Mucosa of gallbladder (tissue), 1 donor: ENCODE data around the gene ZNF570. TPM values are rescaled to one million over a fixed set of nuclear protein-coding genes. Genes with fewer than 3 reads are reported as not detected.

Experiments used
- DNase-seq: peaks from one replicate; pipeline ENCODE4 v3.0.0-alpha.2; 2020; ENCODE audit warnings: low spot score
- total RNA-seq: library from RNA; stranded (reverse); gene quantifications from one replicate; pipeline ENCODE4 v1.2.1, GENCODE V29; 2021
- donor health status: DM: no; HTN: no; CAD: no.

ZNF570 gene
- total RNA-seq, result 7.7 TPM

DNA sequence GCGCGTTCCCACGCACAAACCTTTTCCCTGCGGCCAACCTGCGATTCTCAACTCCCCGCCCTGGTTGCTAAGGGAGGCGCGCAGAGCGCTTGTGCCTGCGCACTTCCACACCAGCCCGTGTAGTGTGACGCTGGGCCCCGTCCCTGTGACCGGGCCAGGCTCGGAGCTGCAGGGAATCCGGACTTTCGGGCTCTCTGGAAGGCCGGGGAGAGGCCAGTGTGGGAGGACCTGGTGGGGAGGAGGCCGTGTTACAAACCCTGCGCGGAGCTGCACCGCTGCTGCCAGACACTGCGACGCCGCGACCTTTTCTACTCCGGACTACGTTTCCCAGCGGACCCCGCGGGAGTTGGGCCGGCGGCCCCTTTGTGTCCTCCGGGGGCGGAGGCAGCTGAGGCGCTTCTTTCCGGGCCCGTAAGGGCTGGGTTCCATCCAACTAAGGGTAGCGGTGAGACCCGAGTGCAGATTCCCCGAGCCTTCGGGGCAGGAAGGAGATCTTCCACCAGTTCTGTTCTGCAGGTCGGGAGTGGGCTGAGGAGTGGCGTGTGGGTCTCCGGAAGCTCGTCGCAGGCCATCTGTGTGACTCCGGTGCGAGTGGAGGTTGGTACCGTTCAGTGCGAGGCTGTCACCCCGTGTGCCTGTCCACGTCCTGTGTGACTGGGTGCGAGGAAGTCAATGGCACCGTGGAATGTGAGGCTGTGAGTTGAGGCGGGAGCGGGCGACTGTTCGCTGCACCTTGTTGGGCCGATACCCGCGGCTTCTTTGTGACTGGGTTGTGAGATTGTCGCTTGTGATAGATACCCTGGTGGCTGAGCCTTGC, at the start of gene ZNF570:
TSS of gene ZNF570 (plus strand) at position 396 of the 817 bp plus-strand sequence. CDS start 999 bp downstream, outside the sequence.
- DNase-seq, result peak; percentile 90

DNA sequence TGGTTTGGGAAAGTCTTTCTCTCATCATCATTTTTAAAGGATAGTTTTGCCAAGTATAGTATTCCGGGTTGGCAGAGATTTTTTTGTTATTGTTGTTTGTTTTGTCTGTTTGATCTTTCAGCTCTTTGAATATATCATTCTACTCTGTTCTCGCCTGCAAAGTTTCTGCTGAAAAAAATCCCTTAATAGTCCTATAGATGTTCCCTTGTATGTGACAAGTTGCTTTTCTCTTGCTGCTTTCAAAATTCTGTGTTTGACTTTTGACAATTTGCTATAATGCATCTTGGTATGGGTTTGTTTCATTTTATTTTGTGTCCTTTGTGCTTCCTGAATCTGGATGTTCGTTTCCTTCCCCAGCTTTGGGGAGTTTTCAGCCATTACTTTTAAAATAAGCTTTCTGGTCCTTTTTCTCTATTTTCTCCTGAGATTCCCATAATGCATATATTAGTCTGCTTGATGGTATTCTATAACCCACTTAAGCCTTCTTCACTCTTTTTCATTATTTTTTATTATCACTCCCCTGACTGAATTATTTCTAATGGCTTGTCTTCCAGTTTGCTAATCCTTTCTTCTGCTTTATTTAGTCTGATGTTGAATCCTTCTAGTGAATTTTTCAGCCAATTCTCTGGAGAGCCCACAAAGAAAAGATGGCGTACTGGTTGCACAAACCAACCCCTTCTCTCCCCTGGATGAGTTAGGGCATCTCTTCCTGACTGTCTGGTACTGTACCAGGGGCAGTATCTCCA, 16.5 kb upstream of the ZNF570 start:
- no peak for DNase-seq

DNA sequence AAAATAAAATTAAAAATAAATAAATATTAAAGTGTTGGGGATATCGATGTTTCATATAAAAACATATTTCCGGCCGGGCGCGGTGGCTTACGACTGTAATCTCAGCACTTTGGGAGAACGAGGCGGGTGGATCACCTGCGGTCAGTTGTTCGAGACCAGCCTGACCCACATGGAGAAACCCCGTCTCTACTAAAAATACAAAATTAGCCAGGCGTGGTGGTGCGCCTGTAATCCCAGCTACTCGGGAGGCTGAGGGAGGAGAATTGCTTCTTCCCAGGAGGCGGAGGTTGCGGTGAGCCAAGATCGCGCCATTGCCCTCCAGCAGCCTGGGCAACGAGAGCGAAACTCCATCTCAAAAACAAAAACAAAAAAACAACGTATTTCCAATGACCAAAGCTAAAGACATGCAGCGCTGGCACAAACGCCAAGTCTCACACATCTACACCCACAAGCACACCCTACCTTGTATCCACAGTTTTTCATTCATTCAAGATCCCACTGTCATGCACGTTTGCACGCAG, 2.8 kb upstream of the ZNF570 start:
- DNase-seq, result no peak

DNA sequence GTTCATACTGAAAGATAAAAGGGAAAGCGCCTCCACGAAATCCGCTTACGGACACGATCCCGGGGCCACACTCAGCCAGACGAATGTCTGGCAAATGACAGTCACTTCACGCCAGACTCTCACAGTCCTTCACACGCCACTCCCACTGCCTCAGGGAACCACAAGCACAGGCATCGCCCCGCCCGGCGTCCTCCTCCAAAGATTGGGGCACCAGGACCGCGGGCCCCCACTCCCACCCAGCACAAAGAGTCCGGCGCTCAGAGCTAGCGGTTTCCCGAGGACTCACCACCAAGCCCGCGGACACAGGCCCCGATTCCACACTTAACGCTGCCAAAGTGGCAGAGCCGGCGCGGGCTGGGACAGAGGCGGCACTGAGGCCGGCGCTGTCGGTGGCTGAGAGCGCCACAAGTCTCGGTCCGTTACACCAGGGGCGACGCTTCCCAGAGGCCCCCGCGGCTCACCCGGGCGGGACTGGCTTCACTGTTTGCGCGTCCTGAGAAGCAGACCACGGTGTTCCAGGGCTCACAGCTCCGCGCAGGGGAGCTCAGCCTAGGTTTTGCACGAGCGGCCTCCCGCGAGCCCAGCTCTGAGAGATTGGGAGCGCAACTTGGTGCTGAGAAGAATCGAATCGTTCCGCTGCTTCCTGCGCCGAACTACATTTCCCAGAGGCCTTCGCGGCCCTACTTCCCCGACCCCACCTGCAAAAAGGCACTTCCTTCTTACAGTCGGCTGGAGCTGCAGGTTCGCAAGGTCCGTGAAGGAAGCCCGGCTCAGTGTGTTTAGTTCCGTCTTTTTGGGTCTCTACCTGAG, 2.2 kb upstream of the ZNF570 start, which contains the start of gene ZNF569:
TSS of gene ZNF569 (minus strand) at position 647 of the 810 bp plus-strand sequence. CDS start 22,523 bp downstream, outside the sequence.
- DNase-seq, result peak; percentile 95

DNA sequence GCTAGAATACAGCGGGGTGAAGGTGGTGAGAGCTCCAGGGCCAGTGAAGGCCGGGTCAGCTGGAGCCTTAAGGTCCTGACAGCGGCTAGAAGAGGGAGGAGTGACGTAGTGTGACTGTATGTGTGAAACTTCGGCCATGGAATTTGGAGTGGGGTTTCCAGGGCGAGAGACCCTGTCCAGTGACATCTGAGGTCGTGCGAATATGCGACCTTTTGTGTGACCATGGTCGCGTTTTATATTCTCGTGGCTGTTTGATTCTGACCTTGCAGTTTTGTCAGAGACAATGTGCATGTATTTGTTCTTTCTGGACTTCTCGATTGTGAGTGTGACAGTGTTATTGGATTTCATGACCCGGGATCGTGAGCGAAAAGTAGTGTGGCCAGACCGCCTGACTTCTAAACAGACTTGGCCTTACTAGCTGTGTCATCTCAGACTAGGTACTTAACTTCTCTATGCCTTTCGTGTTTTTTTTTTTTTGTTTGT, 1.5 kb upstream of the ZNF570 start:
- DNase-seq, result no peak

DNA sequence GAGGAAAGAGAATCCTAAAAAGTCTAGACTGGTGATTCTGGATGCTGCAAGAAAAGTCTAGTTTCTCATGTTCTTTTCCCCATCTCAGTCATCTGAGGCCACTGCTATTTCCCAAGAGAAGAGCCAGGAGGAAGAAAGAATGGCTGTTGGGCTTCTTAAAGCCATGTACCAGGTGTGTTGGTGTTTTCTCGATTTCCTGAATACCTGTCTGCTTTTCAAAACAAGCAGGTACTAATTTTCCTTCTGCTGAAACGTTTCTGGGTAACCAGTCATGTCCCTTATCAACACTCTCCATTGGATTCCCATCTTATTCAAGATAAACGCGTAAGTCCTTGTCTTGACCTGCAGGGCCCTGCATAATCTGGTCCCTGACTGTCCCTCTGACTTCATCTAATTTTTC, 1.1 kb downstream of the ZNF570 start:
- DNase-seq, result no peak

DNA sequence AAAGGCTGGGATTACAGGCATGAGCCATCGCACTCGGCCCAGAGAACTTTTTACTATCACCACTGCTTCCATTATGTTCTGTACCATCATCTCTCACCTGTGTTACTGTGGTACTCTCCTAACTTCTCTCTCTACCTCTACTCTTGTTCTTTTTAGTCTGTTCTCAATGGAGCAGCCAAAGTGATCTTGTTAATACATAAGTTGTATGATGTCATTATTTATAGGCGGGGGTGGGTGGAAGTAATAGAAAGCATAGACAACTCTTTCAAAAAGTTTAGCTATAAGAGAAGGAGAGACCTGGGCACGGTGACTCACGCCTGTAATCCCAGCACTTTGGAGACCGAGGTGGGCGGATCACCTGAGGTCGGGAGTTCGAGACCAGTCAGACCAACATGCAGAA, 3.0 kb downstream of the ZNF570 start:
- DNase-seq, result no peak

DNA sequence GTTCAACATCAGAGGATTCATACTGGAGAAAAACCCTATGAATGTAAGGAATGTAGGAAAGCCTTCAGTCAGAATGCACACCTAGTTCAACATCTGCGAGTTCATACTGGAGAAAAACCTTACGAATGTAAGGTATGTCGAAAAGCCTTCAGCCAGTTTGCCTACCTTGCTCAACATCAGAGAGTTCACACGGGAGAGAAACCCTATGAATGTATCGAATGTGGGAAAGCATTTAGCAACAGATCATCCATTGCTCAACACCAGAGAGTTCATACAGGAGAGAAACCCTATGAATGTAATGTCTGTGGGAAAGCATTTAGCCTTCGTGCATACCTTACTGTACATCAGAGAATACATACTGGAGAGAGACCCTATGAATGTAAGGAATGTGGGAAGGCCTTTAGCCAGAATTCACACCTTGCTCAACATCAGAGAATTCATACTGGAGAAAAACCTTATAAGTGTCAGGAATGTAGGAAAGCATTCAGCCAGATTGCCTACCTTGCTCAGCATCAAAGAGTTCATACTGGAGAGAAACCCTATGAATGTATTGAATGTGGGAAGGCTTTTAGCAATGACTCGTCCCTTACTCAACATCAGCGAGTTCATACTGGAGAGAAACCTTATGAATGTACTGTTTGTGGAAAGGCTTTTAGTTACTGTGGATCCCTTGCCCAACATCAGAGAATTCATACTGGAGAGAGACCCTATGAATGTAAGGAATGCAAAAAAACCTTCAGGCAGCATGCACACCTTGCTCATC, 15.4 kb downstream of the ZNF570 start:
- DNase-seq, result no peak

DNA sequence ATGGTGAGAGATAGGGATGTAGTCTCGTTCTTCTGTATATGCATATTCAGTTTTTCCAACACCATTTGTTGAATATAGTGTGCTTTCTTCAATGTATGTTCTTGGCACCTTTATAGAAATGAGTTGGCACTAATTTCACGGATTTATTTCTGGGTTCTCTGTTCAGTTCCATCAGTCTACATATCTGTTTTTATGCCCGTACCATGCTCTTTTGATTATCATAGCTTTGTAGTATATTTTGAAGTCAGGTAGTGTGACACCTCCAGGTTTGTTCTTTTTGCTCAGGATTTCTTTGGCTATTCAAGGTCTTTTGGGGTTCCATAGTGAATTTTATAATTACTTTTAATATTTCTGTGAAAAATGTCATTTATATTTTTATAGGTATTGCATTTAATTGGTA, 23.1 kb downstream of the ZNF570 start:
- DNase-seq, result no peak

DNA sequence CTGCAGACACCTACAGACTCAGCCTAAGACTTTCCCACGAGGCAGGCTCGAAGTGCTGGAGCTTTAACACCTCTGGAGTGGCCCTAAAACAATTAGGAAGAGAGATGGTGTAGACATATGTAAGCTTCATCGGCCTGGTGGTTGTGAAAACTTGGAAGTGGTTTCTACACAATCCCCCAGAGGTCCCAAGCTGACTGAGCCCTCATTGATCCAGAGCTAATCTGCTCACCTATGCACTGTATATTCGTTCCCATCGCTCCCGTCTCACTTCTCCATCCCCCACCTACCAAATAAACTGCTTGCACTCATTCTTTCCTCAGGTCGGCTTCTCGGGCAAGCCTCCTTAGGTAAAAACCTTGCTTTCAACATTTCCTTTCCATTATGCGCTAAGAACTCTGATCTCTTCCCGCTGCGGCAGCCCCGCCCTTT, 36.8 kb downstream of the ZNF570 start:
- DNase-seq, result no peak

DNA sequence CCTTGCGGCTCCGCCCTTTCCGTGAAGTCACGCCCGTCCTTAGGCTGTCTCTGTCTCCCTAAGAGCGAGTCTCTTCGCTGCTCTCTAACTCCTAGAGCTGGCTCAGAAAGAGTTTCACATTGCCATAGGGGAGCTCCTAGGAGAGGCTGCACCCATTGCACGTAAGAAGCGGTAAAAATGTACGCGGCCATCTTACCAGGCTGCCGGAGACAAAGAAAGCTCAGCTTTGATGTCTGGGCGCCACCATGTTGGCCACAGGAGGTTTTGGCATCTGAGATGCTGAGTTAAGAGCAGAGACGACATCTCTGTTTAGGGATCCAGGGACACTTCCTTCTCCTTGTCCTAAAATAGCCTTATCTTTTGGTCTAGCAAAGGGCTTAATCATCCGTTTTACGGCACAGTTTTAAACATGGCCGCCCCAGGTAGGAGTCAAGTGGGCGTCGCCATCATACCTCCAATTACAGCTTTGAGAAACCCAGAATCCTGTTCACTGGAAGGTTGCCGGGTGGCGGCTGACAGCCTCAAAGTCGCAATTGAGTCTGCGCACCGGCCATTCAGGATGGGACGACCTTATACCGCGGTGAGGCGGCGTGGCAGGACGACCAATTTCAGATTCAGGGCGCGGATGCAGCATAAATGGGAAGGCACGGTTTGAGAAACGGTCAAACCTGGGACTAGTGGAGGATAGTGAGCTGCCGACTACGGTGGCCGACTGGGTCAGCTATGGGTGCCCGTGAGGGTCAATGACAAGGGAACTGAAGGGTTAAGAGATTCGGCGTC, 37.4 kb downstream of the ZNF570 start, which contains the start of gene ZNF793:
TSS of gene ZNF793 (plus strand) at position 553 of the 780 bp plus-strand sequence. CDS start 16,501 bp downstream, outside the sequence.
- DNase-seq, result peak; percentile 82

DNA sequence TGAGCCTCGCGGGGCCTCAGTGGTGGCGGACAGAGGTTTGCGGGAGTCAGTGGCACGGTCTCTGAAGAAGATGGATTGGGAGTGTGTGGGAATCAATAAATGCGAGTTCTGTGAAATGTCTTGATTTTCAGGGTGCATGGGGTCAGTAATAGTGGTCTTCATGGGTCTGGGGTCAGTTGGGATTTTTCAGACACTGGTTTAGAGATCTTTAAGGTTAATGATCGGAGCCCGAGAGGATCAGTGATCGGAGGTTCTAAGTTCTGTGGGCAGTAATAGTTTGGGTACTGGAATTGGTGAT, 38.0 kb downstream of the ZNF570 start:
- no peak for DNase-seq

DNA sequence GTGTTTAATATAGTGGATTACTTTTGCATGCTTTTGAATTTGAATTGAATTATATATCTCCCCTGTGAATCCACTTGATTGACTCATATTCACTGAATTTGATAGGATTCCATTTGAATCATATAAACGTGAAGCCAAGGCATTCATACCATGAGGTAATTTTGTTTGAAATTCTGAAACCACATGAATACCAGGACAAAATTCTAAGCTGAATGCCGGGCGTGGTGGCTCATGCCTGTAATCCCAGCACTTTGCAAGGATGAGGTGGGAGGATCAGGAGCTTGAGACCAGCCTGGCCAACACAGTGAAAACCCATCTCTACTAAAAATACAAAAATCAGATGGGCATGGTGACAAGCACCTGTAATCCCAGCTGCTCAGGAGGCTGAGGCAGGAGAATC, 42.0 kb downstream of the ZNF570 start:
- DNase-seq, result no peak

DNA sequence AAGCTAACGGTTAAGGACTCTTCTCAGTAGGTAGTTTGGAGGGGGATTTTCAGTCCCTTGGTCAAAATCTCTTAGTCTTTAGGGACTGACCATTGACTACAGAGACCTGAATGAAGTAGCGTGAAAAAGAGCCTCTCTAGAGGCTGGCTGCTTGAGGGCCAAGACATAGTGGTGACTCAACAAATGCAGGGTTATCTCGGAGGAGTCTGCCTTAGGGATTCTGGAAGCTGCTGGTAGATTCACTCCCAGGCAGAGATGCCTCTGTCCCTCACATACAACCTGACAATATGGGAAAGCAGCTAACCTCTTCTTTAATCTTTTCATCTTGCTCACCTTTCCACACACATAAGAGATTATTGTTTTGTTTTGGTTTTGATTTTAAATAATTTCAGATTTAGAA, 42.7 kb downstream of the ZNF570 start:
- DNase-seq, result no peak

DNA sequence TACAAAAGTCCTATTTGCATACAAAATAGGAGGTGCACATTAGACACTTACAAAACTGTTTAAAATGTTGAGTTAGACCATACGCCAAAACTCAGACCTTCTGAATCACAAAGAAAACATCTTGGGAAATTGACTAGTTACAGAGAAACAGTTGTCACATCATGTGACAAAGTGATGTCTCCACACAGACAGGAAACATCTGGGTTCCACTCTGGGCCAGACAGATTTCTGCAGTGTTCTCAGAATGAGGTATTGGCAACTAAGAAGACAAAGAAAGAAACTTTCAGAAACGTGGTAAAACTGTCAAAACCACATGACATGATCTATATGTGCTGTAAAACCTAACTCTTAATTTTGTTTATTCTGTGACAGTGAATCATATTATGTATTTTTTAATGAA, 44.2 kb downstream of the ZNF570 start:
- no peak for DNase-seq

DNA sequence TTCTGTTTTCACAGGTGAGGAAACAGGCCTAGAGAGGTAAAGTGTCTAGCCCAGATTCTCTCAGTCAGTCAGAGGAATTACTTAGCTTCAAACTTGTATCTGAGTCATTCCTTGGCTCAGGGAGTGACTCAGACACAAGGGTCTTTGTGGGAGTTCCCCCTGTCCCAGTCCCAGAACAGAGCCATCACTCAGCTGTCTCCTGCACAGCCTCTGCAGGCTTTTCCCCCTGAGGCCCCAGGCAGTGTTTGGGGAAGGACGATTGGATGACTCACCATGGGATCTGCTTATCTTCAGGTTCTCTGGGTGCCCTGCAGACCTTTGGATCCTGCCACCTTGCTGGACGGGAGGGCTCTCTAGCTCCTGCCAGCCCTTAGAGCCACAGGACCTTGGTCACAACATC, 50.7 kb downstream of the ZNF570 start:
- DNase-seq, result no peak

DNA sequence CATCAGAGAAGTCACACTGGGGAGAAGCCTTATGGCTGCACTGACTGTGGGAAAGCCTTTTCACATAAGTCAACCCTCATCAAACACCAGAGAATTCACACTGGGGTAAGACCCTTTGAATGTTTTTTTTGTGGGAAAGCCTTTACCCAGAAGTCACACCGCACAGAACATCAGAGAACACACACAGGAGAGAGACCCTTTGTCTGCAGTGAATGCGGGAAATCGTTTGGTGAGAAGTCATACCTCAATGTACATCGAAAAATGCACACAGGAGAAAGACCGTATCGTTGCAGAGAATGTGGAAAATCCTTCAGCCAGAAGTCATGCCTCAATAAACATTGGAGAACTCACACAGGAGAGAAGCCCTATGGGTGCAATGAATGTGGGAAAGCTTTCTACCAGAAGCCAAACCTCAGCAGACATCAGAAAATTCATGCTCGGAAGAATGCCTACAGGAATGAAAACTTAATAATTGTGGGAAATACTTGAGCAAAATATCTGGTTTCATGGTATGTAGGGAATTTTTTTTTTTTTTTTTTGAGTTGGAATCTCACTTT, 68.3 kb downstream of the ZNF570 start:
- no peak for DNase-seq
